ENCODE data around the gene TLR2.

DNA sequence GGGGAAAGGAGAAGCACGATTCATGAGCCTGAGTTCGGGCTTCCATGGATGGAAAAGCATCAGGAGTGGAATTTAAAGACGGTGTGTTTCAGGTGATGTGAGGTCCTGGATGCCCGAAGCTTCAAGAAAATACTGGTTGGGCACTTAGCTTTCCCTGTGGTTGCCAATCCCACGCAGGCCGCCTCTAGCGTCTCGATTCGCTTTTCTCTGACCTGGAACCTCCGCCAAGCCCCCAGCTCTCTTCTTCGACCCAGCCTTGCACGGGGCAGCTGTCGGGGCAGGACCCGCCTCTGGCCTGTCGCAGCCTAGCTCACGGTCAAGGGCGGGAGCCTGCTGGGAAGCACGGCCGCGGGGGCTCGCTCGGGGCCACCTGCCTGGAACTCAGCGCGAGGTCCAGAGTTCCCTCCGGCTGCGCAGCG, 308 bp upstream of the TLR2 start:
- TF ChIP-seq GATA3 (IDR thresholded peaks at IDR 0.05; ENCODE audit: low read depth, low read length) (no peak), GATA2 (IDR thresholded peaks at IDR 0.05; ENCODE audit: low read depth, low read length) (no peak)
